HepG2 (cell line): Measurements from ENCODE around the gene IL17RB. TPM values are rescaled to one million over a fixed set of nuclear protein-coding genes. Genes with fewer than 3 reads are reported as not detected.

Experiments used
- AKAP8 ChIP-seq: sonication (generic); formaldehyde crosslinking; IDR thresholded peaks from 2 replicates; pipeline ENCODE4 v1.5.1; 2020; ENCODE audit warnings: mild to moderate bottlenecking, missing genetic modification reagents
- BRD4 ChIP-seq: sonication (generic); formaldehyde crosslinking; IDR thresholded peaks from 2 replicates; pipeline ENCODE4 v1.4.0; 2020; ENCODE audit warnings: missing genetic modification reagents
- CSRNP1 ChIP-seq: sonication (generic); formaldehyde crosslinking; IDR thresholded peaks from 2 replicates; pipeline ENCODE4 v1.8.1; 2023; ENCODE audit warnings: mild to moderate bottlenecking, missing genetic modification reagents
- FOSL2 ChIP-seq: sonication (generic); formaldehyde crosslinking; IDR thresholded peaks from 2 replicates; pipeline ENCODE4 v1.4.0; 2020; ENCODE audit warnings: missing genetic modification reagents
- FOXC1 ChIP-seq: sonication (generic); formaldehyde crosslinking; IDR thresholded peaks from 2 replicates; pipeline ENCODE4 v1.8.0; 2022; ENCODE audit warnings: mild to moderate bottlenecking, missing genetic modification reagents, borderline replicate concordance
- KDM2A ChIP-seq: sonication (generic); formaldehyde crosslinking; IDR thresholded peaks from 2 replicates; pipeline ENCODE4 v1.4.0; 2020; ENCODE audit warnings: low read depth, missing genetic modification reagents, borderline replicate concordance
- KDM3A ChIP-seq: IDR thresholded peaks from 2 replicates; pipeline ENCODE4 v1.6.1; 2018; ENCODE audit warnings: low read depth, missing compliant biosample characterization
- KLF15 ChIP-seq: sonication (generic); formaldehyde crosslinking; IDR thresholded peaks from 2 replicates; pipeline ENCODE4 v1.8.1; 2023; ENCODE audit warnings: borderline replicate concordance, mild to moderate bottlenecking, inconsistent platforms, missing genetic modification reagents, mixed read lengths
- NBN ChIP-seq: fragments of 450-650 bp; conservative IDR thresholded peaks from 2 replicates; pipeline ENCODE4 v1.6.1; 2017
- POLR2A ChIP-seq, 2 experiments: IDR thresholded peaks; 2 replicates each; pipeline ENCODE4 v1.6.1; 2011; ENCODE audit warnings: low read depth in 2 of 2, low read length in 2 of 2, mild to moderate bottlenecking in 1 of 2, moderate library complexity in 1 of 2; ENCODE audit not compliant: insufficient read depth in 1 of 2
- PRDM15 ChIP-seq: sonication (generic); formaldehyde crosslinking; IDR thresholded peaks from 2 replicates; pipeline ENCODE4 v1.4.0; 2020; ENCODE audit warnings: missing genetic modification reagents
- ZNF101 ChIP-seq: sonication (generic); formaldehyde crosslinking; IDR thresholded peaks from 2 replicates; pipeline ENCODE4 v1.4.0; 2020; ENCODE audit warnings: mild to moderate bottlenecking, low read depth, missing genetic modification reagents, borderline replicate concordance
- ZNF577 ChIP-seq: sonication (generic); formaldehyde crosslinking; IDR thresholded peaks from 2 replicates; pipeline ENCODE4 v1.4.0; 2020; ENCODE audit warnings: mild to moderate bottlenecking, low read depth, missing genetic modification reagents, borderline replicate concordance
- ZNF580 ChIP-seq: IDR thresholded peaks from 2 replicates; pipeline ENCODE4 v1.6.1; 2016; ENCODE audit warnings: low read depth, borderline replicate concordance
- ZNF749 ChIP-seq: sonication (generic); formaldehyde crosslinking; IDR thresholded peaks from 2 replicates; pipeline ENCODE4 v1.8.0; 2022; ENCODE audit warnings: mild to moderate bottlenecking, missing genetic modification reagents, moderate library complexity, borderline replicate concordance
- ZNF777 ChIP-seq: sonication (generic); formaldehyde crosslinking; IDR thresholded peaks from 2 replicates; pipeline ENCODE4 v1.4.0; 2020; ENCODE audit warnings: missing genetic modification reagents
- ZSCAN20 ChIP-seq: sonication (generic); formaldehyde crosslinking; IDR thresholded peaks from 2 replicates; pipeline ENCODE4 v1.4.0; 2020; ENCODE audit warnings: missing genetic modification reagents, mild to moderate bottlenecking, borderline replicate concordance
- polyA plus RNA-seq, 8 experiments: library from polyadenylated mRNA; depleted of rRNA in 3 of 8; stranded (reverse) in 7 of 8; unstranded in 1 of 8; fragments of >200 nt; fragmentation: Illumina TruSeq in 4 of 8; extraction: Trizol in 4 of 8; gene quantifications; 2 replicates each; pipeline versions ENCODE4 v1.2.1 to v1.2.3, GENCODE V29; 2011 to 2016; ENCODE audit warnings: low read depth in 4 of 8, missing spikeins in 1 of 8, mixed read lengths in 1 of 8; ENCODE audit not compliant: insufficient read depth in 1 of 8
- total RNA-seq, 5 experiments: library from RNA; depleted of rRNA; stranded (reverse); fragments of >200 nt; fragmentation: Illumina TruSeq; extraction: Trizol; gene quantifications; 2 replicates each; pipeline ENCODE4 v1.2.3, GENCODE V29; 2016; ENCODE audit warnings: low read depth in 1 of 5
- TF ChIP-seq, protein P1 (sequence below): sonication (generic); formaldehyde crosslinking; IDR thresholded peaks from 2 replicates; pipeline ENCODE4 v1.5.0; 2020; ENCODE audit warnings: missing genetic modification reagents
- TF ChIP-seq, protein P2 (sequence below): sonication (generic); formaldehyde crosslinking; IDR thresholded peaks from 2 replicates; pipeline ENCODE4 v1.4.0; 2020; ENCODE audit warnings: missing genetic modification reagents, borderline replicate concordance
- TF ChIP-seq, protein P3 (sequence below): sonication (generic); formaldehyde crosslinking; IDR thresholded peaks from 2 replicates; pipeline ENCODE4 v1.4.0; 2020; ENCODE audit warnings: mild to moderate bottlenecking, missing genetic modification reagents

The IL17RB gene
- total and polyA plus RNA-seq, 2 of the 13 experiments (the other 11 are each of a cell fraction or from before 2014, with no cell fraction given): 130 to 190 TPM

DNA sequence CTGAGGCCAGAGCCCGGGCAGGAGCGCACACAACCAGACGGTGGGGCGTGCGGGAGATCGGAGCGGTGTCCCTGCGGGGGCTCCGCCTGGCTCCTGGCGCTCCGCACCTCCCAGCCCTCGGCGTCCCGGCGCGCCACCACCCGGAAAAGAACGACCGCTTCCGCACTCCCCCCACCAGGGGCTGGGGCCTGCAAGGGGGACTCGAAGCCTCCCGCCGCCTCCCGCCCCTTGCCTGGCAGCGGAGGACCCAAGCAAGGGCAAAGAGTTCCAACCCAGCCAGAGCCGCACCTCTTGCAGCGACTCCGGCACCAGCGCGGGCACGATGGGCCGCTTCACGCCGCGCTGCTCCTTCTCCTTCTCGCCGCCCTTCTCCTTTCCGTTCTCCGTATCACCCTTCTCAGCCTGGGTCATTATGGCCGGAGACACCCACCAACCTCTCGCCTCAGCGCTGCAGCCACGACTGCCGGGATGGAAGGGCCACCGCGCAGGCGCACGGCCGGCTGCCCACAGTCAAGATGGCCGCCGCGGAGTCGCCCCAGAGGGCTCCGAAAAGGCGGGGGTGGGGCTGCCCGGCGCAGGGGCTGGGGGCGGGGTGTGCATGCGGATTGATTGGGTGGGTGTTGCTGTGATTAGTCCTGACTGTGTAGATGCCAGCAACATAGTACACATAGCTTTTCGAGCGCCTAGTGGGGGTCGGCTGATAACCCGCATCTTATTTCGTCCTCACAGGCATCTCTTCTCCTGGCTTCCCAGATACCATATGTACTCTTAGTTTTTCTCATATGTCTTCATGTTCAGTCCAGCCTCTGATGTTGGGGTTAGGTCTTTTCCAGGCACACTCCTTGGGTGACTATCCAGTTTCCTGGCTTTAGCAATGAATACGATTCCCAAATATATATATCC, 35.6 kb downstream of the IL17RB start, which contains the start of gene ACTR8 (continued):
- TF ChIP-seq ZSCAN20: no peak
- TF ChIP-seq KLF15 (CRISPR knock-in tag): peak; percentile 39; the same call in 1 of the 2 replicates
- no peak for TF ChIP-seq PRDM15 (CRISPR knock-in tag)
- no peak for TF ChIP-seq ZNF749 (CRISPR knock-in tag)
- 0 out of 2 replicates have a peak, but pooled peaks have one; percentile 66 for TF ChIP-seq FOXC1 (CRISPR knock-in tag)
- peak; percentile 64; the same call in 1 of the 2 replicates for TF ChIP-seq AKAP8 (CRISPR knock-in tag)
- TF ChIP-seq, protein P1, sequence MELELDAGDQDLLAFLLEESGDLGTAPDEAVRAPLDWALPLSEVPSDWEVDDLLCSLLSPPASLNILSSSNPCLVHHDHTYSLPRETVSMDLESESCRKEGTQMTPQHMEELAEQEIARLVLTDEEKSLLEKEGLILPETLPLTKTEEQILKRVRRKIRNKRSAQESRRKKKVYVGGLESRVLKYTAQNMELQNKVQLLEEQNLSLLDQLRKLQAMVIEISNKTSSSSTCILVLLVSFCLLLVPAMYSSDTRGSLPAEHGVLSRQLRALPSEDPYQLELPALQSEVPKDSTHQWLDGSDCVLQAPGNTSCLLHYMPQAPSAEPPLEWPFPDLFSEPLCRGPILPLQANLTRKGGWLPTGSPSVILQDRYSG: no peak
- peak; percentile 92 to 93 for TF ChIP-seq POLR2A (IDR thresholded peaks at IDR 0.05; ENCODE audit: insufficient read depth in 1 of 2, low read depth in 2 of 2, low read length in 2 of 2)
- peak; percentile 93 for TF ChIP-seq KDM2A (CRISPR knock-in tag)
- TF ChIP-seq, protein P2, sequence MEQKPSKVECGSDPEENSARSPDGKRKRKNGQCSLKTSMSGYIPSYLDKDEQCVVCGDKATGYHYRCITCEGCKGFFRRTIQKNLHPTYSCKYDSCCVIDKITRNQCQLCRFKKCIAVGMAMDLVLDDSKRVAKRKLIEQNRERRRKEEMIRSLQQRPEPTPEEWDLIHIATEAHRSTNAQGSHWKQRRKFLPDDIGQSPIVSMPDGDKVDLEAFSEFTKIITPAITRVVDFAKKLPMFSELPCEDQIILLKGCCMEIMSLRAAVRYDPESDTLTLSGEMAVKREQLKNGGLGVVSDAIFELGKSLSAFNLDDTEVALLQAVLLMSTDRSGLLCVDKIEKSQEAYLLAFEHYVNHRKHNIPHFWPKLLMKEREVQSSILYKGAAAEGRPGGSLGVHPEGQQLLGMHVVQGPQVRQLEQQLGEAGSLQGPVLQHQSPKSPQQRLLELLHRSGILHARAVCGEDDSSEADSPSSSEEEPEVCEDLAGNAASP (CRISPR knock-in tag): no peak
- no peak for TF ChIP-seq NBN
- no peak for TF ChIP-seq ZNF101 (CRISPR knock-in tag)
- TF ChIP-seq, protein P3, sequence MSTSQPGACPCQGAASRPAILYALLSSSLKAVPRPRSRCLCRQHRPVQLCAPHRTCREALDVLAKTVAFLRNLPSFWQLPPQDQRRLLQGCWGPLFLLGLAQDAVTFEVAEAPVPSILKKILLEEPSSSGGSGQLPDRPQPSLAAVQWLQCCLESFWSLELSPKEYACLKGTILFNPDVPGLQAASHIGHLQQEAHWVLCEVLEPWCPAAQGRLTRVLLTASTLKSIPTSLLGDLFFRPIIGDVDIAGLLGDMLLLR: 0 out of 2 replicates have a peak, but pooled peaks have one; percentile 68
- TF ChIP-seq ZNF580 (CRISPR knock-in tag): peak; percentile 78; the same call in 1 of the 2 replicates
- no peak for TF ChIP-seq ZNF577 (CRISPR knock-in tag)
- TF ChIP-seq FOSL2 (CRISPR knock-in tag): peak; percentile 29; the same call in 1 of the 2 replicates
- no peak for TF ChIP-seq ZNF777 (CRISPR knock-in tag)
- peak; percentile 77; the same call in 1 of the 2 replicates for TF ChIP-seq BRD4
- TF ChIP-seq CSRNP1: peak; percentile 91
- peak; percentile 77; the same call in 1 of the 2 replicates for TF ChIP-seq KDM3A (CRISPR knock-in tag)
